NCI-H187 (cell line): Measurements from ENCODE around the gene CGREF1.

Experiments
- DNase-seq, 2 experiments: peaks; one replicate each; lab custom pipeline; 2025; lab: John Stamatoyannopoulos, UW

The CGREF1 gene

DNA sequence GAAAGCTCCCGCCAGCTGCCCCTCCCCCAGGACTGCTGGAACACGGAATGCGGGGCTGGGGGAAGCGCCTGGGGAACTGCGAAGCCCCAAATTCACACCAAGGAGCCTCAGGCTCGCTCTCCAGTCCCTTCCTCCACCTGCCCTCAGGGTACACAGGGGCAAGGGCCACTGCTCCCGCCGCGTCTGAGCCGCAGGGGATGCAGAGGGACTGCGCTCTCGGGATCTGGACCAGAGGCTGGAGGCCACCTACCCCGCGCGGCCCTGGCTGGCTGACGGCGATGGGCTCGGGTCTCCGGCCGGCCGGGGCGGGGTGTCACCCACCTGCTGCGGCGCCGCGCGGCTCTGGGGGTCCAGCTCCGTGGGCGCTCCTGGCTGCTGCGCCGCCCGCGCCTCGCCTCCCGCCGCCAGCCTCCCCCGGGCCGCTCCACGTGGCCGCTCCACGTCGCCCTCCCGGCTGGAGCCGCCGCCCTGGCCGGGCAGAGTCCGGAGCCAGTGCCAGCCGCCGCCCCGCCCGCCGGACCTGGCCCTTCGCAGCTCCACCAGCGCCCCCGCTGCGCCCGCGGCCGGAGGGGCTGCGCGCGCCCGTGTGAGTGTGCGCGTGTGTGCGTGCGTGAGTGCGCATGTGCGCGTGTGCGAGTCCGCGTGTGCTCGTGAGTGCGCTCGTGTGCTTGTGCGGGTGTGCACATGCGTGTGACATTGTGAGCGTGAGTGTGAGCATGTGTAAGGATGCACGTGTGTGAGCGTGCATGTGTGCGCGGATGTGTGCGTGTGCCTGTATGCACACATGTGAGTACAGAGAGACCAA, at the start of gene CGREF1:
CGREF1 (minus strand) TSS at position 604 of the 805 bp plus-strand sequence. CDS start 14,762 bp downstream, outside the sequence.
- DNase-seq = no peak

DNA sequence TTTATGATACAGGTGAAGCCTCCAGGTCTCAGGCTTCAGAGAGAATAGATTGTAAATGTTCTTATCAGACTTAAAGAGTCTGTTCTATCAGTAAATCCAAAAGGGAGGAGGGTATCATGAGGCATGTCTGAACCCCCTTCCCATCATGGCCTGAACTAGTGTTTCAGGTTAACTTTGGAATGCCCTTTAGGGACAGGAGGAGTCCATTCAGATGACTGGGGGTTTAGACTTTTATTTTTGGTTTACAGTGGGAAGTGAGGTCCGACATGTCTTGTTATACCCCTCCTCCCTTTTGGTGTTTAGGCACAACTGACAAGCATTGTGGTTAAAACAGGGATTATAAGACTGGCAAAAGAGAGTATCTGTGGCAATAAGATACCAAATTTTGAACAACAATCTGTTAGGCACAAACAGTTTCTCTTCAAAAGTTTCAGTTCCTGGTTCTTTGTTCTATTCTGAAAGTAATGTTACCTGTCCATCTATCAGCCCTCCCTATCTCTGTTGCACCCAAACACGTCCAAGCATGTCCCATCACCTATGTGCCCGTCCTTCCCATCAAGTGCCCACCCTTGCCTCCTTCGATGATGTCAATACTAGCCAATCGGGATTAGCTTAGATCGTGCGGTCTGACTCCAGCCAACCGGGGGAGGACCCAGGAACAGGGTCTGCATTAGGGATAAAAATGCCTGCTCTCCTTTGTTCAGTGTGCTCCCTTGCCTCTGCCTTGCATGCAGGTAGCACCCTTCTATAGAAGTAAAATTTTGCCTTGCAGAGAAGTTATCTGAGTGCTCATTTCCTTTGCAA, 46.2 kb upstream of the CGREF1 start:
- DNase-seq = no peak

DNA sequence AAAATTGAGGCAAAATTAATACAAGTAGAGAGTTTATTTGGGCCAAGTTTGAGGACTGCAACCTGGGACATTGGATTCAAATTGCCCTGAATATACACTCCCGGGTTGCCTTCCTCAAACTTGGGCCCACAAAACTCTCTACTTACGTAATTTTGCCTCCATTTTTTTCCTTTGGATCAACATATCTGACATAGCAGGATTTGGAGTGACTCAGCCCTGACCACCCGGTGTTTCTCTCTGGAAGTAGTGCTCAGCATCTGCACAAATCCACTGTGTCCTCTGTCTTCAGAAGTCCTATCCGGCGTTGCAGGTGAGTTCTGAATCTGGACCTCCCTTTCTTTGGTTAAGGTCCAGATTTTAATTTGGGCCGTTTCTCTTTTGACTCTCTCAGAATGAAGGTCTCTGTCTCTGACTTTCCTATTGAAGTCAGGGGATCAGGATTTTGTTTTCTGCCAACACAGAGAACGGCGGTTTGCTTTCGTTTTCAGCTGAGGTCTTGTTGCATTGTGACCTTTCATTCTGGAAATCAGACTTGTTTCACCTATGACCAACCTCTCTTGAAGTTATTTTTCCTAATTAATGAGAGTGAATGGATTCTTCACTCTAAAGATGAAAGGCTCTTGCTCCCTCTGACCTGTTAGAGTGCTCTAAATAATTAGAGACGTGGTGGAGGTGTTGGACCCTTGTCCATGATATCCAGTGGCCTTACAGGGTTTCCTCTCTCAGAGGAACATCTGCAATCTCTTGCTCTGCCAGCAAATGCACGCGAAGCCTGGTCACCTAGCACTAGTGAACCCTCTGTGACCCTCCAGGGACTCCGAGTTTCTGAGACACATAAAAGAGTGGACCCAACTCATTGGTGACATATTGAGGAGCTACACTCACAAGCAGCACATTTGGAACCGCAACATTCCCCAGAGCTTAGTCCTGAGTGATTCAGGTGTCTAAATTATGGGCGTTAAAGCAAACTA, 43.5 kb upstream of the CGREF1 start:
- no peak for DNase-seq

DNA sequence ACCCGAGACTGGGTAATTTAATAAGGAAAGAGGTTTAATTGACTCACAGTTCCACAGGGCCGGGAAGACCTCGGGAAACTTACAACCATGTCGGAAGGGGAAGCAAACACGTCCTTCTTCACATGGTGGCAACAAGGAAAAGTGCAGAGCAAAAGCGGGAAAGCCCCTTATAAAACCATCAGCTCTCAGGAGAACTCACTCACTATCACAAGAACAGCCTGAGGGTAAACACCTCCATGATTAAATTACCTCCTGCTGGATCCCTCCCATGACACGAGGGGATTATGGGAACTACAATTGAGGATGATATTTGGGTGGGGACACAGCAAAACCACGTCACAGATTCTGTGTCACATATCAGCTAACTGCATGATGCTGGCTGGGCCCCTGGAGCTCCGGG, 41.3 kb upstream of the CGREF1 start:
- DNase-seq = no peak

- DNase-seq = no peak
These were observed 40.3 kb upstream of the CGREF1 start for GRCh38 chr2:27159271-27159670.

- DNase-seq = no peak
These were observed 39.5 kb upstream of the CGREF1 start for GRCh38 chr2:27158468-27158867.

GRCh38 chr2:27155069-27155520, 36.2 kb upstream of the CGREF1 start:
- no peak for DNase-seq

DNA sequence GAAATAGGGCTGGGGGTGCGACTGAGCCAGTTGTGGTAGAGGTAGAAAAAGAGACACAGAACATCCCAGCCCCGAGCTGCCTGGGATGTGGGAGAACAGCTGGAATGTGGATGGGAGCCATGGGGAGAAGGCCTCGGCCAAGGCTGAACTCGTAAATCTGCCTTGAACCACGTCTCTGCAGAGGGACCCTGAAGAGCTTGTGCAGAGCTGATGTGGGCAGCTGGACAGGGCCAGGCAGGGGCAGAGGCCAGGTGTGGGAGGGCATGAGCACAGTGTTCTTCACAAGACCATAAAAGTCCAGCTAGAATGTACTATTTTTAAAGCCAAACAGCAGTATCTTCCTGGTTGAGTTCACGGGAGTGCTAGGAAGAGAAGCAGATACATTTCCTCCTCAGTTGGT, 35.6 kb upstream of the CGREF1 start:
- no peak for DNase-seq

DNA sequence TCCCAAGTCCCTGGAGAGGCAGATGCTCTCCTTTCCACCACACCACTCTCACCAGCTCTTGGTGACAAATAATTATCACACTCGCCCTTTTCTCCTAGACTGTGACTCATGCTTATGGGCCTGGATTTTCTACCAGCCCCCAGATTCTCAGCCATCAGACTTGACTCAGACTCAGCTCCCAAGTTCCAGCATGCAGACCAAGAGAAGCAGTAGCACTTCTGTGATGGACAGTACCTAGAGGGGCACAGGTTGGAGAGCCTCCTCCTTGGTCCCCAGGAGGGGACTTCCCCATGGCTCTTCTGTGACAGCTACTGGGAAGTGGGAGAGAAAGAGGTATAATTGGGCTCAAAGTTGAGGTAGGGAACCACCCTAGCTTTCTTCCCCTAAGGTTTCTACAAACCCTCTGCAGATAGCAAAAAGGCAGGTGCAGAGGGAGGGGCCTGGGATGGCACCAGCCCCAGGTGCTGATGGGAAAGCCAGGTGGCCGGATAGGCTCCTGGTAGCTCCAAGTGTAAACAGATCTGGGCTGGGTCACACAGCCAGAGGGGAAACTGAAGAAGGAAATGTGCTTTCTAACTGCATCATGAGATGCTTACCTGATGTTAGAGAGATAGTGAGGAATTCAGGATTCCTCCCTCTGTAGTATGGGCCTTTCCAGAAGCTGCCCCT, 34.0 kb upstream of the CGREF1 start:
- DNase-seq = peak in 1 of 2 experiments; percentile 48

DNA sequence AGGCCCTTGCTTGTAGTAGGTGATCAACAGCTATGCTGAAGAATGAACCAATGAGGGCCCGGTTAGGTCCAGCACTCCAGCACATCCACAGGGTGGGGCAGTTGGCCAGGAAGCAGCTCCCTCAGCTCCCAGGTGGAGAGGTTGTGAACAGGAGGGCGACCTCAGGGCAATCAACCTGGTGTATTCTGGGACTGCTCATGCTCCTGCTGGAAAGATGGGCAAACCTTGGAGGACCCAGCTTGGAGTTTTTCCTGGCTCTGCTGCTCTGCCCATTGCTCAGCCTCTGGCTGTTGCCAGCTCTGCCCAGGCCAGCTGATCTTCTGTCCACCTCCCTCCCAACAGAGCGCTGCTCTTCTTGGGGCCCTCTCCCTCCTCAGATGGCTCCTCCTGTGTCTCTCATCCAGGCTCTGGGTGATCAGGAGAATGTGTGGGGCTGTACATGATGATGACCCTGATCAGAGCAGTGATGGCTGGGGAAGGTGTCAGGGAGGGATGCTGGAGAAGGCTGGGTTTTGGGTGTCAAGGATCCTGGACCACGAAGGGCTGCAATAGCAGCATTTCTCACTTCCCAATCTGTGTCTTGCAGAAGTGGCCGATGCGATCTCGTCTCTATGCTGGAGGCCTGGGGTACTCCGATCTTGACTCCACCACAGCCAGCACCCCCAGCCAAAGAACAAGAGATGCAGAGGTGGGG, 33.3 kb upstream of the CGREF1 start:
- DNase-seq = no peak

DNA sequence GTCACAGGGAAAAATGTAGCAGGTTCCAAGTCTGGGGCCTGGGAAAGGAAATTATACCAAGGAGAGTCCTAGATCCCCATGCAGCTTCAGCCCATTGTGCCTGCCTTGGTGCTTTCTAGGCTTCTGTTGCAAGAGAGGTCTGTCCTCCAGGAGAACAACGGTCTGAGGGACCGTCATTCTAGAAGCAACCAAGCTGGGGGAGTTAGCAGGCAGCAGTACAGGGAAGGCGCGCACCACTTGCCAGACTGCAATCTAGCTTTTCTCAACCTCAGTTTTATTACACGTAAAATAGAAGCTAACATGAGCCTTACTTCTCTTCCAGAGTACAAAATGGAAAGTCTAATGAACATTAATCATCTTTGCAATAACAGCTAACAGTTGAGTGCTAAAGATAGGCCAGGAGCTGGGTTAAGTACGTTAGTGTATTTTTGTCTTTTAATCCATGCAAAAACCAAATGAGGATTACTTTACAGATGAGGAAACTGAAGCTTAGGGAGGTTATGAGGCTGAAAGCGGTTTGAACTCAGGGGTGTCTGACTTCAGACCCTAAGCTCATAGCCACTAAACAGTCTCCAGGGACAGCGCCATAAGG, 31.8 kb upstream of the CGREF1 start:
- DNase-seq = no peak

DNA sequence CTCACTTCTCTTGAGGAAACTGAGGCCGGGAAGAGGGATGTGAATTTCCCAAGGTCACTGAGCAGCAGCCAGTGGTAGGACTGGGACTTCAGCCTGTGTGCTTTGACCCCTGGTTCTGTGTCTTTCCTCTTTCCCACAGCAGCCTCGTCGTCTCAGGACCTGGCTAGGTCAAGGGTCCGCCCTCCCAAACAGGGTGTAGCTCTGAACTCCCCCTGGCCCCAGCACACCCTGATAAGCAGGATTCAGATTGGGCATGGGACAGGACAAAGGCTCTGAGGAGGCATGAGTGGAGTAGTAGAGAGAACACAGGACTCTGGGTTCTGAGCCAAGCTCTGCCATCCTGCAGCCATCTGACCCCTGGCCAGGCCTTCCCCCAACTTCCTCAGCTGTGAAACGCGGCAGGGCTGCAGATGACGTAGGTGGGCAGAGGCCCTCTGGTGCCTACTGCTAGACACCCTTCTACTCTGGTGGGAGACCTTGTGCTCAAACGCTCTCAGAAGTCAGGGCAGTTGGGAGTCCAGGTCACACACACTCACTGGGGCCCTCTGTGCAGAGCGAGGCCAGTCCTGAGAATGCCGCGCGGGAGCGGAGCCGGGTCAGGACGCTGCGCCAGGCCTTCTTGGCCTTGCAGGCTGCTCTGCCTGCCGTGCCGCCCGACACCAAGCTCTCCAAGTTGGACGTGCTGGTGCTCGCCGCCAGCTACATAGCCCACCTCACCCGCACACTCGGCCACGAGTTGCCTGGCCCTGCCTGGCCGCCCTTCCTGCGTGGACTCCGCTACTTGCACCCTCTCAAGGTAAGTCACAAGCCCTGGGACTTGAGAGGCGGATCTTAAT, 30.9 kb upstream of the CGREF1 start:
- DNase-seq = no peak

DNA sequence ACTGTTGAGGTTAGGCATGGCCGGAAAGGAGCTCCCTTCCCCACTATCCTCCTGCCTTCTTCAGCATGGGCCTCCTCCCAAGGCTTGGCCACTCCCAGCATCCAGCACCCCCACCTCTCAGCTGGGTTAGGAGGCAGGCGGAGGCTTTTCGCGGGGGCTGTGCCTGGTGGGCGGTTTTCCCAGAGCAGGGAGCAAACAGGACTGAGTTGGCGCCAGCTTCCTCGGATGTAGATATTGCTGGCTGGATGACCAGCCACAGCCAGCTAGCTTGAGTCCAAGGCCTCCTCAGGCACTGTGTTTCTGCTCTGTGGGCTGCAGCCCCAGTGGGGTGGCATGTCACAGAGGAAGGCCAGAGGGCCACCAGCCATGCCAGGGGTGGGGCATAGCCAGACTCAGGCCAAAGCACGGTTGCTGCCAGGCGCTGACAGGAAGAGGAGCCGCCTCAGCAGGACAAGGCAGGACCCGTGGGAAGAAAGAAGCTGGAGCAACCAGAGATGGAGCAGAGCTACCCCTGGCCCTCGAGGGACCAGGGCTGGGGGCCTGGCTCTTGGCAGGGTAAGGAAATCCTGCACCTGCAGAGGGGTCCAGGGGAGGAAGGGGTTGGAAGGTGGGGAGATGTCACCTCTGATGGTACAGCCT, 30.0 kb upstream of the CGREF1 start, which contains the start of gene TCF23:
TCF23 (plus strand) TSS at position 204 of the 639 bp plus-strand sequence; CDS start at position 334, 130 bp downstream.
- no peak for DNase-seq

DNA sequence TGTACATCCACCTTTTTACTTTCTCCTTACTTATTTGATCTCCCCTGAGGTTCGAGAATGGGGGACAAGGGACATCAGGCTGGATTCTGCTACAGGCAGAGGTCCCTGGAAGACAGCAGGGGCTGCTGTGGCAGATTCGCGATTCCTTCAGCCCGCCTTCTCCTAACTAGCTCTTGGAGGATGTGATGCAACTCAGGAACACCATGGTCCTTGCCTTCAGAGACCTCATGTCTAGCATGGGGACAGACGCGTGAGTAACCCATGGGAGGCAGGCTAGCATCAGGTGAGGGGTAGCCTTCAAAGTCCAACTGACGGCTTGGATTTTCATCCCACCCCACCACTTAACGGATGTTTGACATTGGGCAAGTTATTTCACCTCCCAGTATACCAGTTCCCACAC, 29.0 kb upstream of the CGREF1 start:
- DNase-seq = no peak

DNA sequence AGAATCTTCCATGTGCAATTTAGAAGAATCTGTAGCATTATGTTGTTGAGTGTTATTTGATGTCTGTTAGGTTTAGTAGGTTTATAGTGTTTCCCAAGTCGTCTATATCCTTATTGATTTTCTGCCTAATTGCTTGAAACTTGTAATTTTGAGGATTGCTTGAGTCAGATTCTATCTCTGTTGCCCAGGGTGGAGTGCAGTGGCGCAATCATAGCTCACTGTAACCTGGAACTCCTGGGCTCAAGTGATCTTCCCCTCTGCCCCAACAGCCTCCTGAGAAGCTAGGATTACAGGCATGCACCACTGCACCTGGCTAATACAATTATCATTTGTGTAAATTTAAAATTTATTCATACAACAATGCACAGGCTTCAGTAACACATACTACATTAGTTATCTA, 26.8 kb upstream of the CGREF1 start:
- no peak for DNase-seq

DNA sequence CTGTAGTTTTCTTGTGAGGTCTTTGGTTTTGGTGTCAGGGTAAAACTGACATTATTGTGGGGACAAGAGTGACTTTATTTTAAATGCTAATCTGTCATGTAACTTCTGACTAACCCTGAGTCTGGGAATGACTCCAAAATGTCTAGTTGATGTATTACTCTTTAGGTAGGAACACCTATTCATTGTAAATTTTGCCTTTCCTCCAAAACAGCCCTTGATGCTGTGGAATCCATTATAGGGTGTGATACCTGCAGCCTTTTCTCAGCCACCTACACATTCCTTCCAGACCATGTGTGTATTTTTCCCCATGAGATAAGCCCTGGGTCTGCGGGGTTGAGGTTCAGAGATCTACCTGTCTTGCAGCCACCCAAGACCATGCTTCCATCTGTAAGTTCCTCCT, 24.4 kb upstream of the CGREF1 start:
- no peak for DNase-seq

- no peak for DNase-seq
These were observed 20.4 kb upstream of the CGREF1 start, which contains the start of gene PRR30 for GRCh38 chr2:27139310-27139709. Gene PRR30 (minus strand): TSS chr2:27139410. CDS start chr2:27138329, 1,081 bp downstream.

- no peak for DNase-seq
These were observed 19.2 kb upstream of the CGREF1 start for GRCh38 chr2:27138111-27138510.
